Neural progenitor cell (in vitro differentiated cells): ENCODE data around the gene SNX32. TPM values are rescaled to one million over a fixed set of nuclear protein-coding genes. Genes with fewer than 3 reads are reported as not detected.
"Not testable (repeated sequence)": the region's sequence is repeated elsewhere in the genome, so short reads cannot be mapped to it uniquely, and the experiment has no call there.

ENCODE experiments used
- DNase-seq: peaks from one replicate; pipeline ENCODE4 v3.0.0-alpha.2; 2016; ENCODE audit warnings: low spot score
- H2AFZ ChIP-seq: fragments of 200-600 bp; sonication (generic); replicated peaks from 2 replicates; pipeline ENCODE4 v1.6.1; 2016; ENCODE audit warnings: antibody characterized with exemption
- H3F3A ChIP-seq: fragments of 200-600 bp; sonication (generic); 2 replicates; pipeline ENCODE4 v1.6.1; 2016; ENCODE audit warnings: antibody characterized with exemption, low read depth
- H3K27ac ChIP-seq: fragments of 200-600 bp; sonication (generic); 2 replicates; pipeline ENCODE4 v1.5.1; 2016; ENCODE audit warnings: mild to moderate bottlenecking
- H3K27me3 ChIP-seq: fragments of 200-600 bp; sonication (generic); 2 replicates; pipeline ENCODE4 v1.6.1; 2016; ENCODE audit warnings: mild to moderate bottlenecking, moderate library complexity
- H3K36me3 ChIP-seq: fragments of 200-600 bp; sonication (generic); 2 replicates; pipeline ENCODE4 v1.5.1; 2016
- H3K4me1 ChIP-seq: fragments of 200-600 bp; sonication (generic); 2 replicates; pipeline ENCODE4 v1.6.1; 2016; ENCODE audit warnings: mixed run types
- H3K4me2 ChIP-seq: fragments of 200-600 bp; sonication (generic); 2 replicates; pipeline ENCODE4 v1.6.1; 2016
- H3K4me3 ChIP-seq: fragments of 200-600 bp; sonication (generic); 2 replicates; pipeline ENCODE4 v1.5.1; 2016
- H3K79me2 ChIP-seq: fragments of 200-600 bp; sonication (generic); 2 replicates; pipeline ENCODE4 v1.6.1; 2016; ENCODE audit warnings: low read depth
- H3K9ac ChIP-seq: fragments of 200-600 bp; sonication (generic); 2 replicates; pipeline ENCODE4 v1.6.1; 2016
- H3K9me3 ChIP-seq: fragments of 200-600 bp; sonication (generic); 2 replicates; pipeline ENCODE4 v1.5.1; 2016; ENCODE audit warnings: low read depth
- H4K20me1 ChIP-seq: fragments of 200-600 bp; sonication (generic); 2 replicates; pipeline ENCODE4 v1.6.1; 2016; ENCODE audit warnings: low read depth
- H3K27ac Mint-ChIP-seq: 3 replicates; pipeline ENCODE4 v1.8.0; 2021; ENCODE audit warnings: mixed read lengths
- H3K27me3 Mint-ChIP-seq: 2 replicates; pipeline ENCODE4 v1.8.0; 2022; ENCODE audit warnings: low read depth, mild to moderate bottlenecking, inconsistent platforms, moderate library complexity, mixed read lengths; ENCODE audit not compliant: insufficient read depth
- H3K36me3 Mint-ChIP-seq: 3 replicates; pipeline ENCODE4 v1.8.0; 2021; ENCODE audit warnings: mixed read lengths
- H3K4me1 Mint-ChIP-seq: 3 replicates; pipeline ENCODE4 v1.8.0; 2021; ENCODE audit warnings: mixed read lengths
- H3K4me3 Mint-ChIP-seq: 3 replicates; pipeline ENCODE4 v1.8.0; 2021; ENCODE audit warnings: mild to moderate bottlenecking, moderate library complexity, mixed read lengths
- H3K9me3 Mint-ChIP-seq: 3 replicates; pipeline ENCODE4 v1.8.0; 2020; ENCODE audit warnings: mixed read lengths
- CTCF ChIP-seq: fragments of 200-600 bp; sonication (generic); IDR thresholded peaks from 2 replicates; pipeline ENCODE4 v1.5.1; 2017; ENCODE audit warnings: antibody characterized with exemption, mild to moderate bottlenecking
- EZH2 ChIP-seq: fragments of 200-600 bp; sonication (generic); IDR thresholded peaks from 2 replicates; pipeline ENCODE4 v1.6.1; 2017; ENCODE audit warnings: antibody characterized with exemption, mild to moderate bottlenecking, moderate library complexity
- EZH2phosphoT487 ChIP-seq: fragments of 200-600 bp; sonication (generic); IDR thresholded peaks from 2 replicates; pipeline ENCODE4 v1.6.1; 2017; ENCODE audit warnings: antibody characterized with exemption
- total RNA-seq: library from RNA; depleted of rRNA; stranded (reverse); fragments of >200 nt; gene quantifications from 2 replicates; pipeline ENCODE4 v1.2.3, GENCODE V29; 2015; ENCODE audit warnings: low replicate concordance

SNX32 gene
- total RNA-seq, 1 donor from 2014 or later = 1.4 TPM

- H2AFZ ChIP-seq = no peak overlapping the region
- peaks cover 18% of the 10 kb centered on the region for H3K27me3 ChIP-seq
- H4K20me1 ChIP-seq = no peaks in the 10 kb centered on the region
- Mint-ChIP-seq H3K4me3 (no peak overlapping the region), H3K36me3 (no peaks in the 10 kb centered on the region), H3K9me3 (no peaks in the 10 kb centered on the region), H3K4me1 (peaks cover 8% of the 10 kb centered on the region), H3K27me3 (peaks cover 15% of the 10 kb centered on the region), H3K27ac (no peak overlapping the region)
- DNase-seq = no peak
- H3K36me3 ChIP-seq = no peaks in the 10 kb centered on the region
- H3K4me3 ChIP-seq = no peak overlapping the region
- H3K9ac ChIP-seq = no peak overlapping the region
- peaks cover 16% of the 10 kb centered on the region for H3F3A ChIP-seq
- peaks cover 9% of the 10 kb centered on the region for H3K4me1 ChIP-seq
- no peaks in the 10 kb centered on the region for H3K9me3 ChIP-seq
- H3K4me2 ChIP-seq = no peak overlapping the region
- TF ChIP-seq EZH2 = no peak
- TF ChIP-seq EZH2phosphoT487 = no peak
- no peak for TF ChIP-seq CTCF
- H3K79me2 ChIP-seq = peaks cover 3% of the 10 kb centered on the region
- H3K27ac ChIP-seq = no peak overlapping the region
These were observed 4.3 kb upstream of the SNX32 start for GRCh38 chr11:65829459-65829858.

- not testable (repeated sequence) for H3K4me1 ChIP-seq, H3K9ac ChIP-seq, H3K9me3 ChIP-seq, H3K4me2 ChIP-seq, H3K4me3 ChIP-seq, H3K27ac Mint-ChIP-seq, H3K9me3 Mint-ChIP-seq, DNase-seq, H2AFZ ChIP-seq, H4K20me1 ChIP-seq, H3K79me2 ChIP-seq, H3K36me3 ChIP-seq, H3K27ac ChIP-seq, H3K36me3 Mint-ChIP-seq, H3K4me1 Mint-ChIP-seq
- peaks cover 13% of the 10 kb centered on the region for H3K27me3 Mint-ChIP-seq
- Histone ChIP-seq H3K27me3 (peaks cover 18% of the 10 kb centered on the region), H3F3A (peaks cover 31% of the 10 kb centered on the region)
- peak overlapping the region; percentile 25 for H3K4me3 Mint-ChIP-seq
These were observed 1.5 kb upstream of the SNX32 start for GRCh38 chr11:65832231-65832630.

- Histone ChIP-seq H3K4me2 (peak overlapping the region; percentile 85), H4K20me1 (no peaks in the 10 kb centered on the region), H3K4me1 (peaks cover 9% of the 10 kb centered on the region), H2AFZ (peak overlapping the region; percentile 55), H3K36me3 (no peaks in the 10 kb centered on the region), H3K9ac (no peak overlapping the region), H3K27ac (no peak overlapping the region), H3K79me2 (peaks cover 4% of the 10 kb centered on the region), H3K4me3 (peak overlapping the region; percentile 51), H3K9me3 (no peaks in the 10 kb centered on the region), H3K27me3 (peaks cover 18% of the 10 kb centered on the region), H3F3A (peaks cover 31% of the 10 kb centered on the region)
- DNase-seq = no peak
- no peak overlapping the region for H3K27ac Mint-ChIP-seq
- H3K4me1 Mint-ChIP-seq = peaks cover 8% of the 10 kb centered on the region
- peaks cover 2% of the 10 kb centered on the region for H3K9me3 Mint-ChIP-seq
- H3K4me3 Mint-ChIP-seq = no peak overlapping the region
- TF ChIP-seq EZH2 (no peak), EZH2phosphoT487 (no peak), CTCF (no peak)
- no peaks in the 10 kb centered on the region for H3K36me3 Mint-ChIP-seq
- peaks cover 13% of the 10 kb centered on the region for H3K27me3 Mint-ChIP-seq
These were observed 439 bp downstream of the SNX32 start for GRCh38 chr11:65834202-65834601.

GRCh38 chr11:65842144-65842543, 8.4 kb downstream of the SNX32 start:
- H3K27me3 Mint-ChIP-seq = peaks cover 2% of the 10 kb centered on the region
- Histone ChIP-seq H3K79me2 (no peaks in the 10 kb centered on the region), H2AFZ (no peak overlapping the region), H3K4me1 (no peaks in the 10 kb centered on the region), H3K4me3 (no peak overlapping the region), H4K20me1 (no peaks in the 10 kb centered on the region), H3F3A (no peaks in the 10 kb centered on the region), H3K27me3 (no peaks in the 10 kb centered on the region), H3K27ac (no peak overlapping the region), H3K9ac (no peak overlapping the region), H3K9me3 (no peaks in the 10 kb centered on the region), H3K4me2 (no peak overlapping the region), H3K36me3 (no peaks in the 10 kb centered on the region)
- no peak for DNase-seq
- no peaks in the 10 kb centered on the region for H3K4me1 Mint-ChIP-seq
- H3K4me3 Mint-ChIP-seq = no peak overlapping the region
- H3K36me3 Mint-ChIP-seq = no peaks in the 10 kb centered on the region
- H3K27ac Mint-ChIP-seq = no peak overlapping the region
- no peak for TF ChIP-seq EZH2phosphoT487
- TF ChIP-seq CTCF = no peak
- TF ChIP-seq EZH2 = no peak
- H3K9me3 Mint-ChIP-seq = peaks cover under 1% of the 10 kb centered on the region
